Urinary bladder (tissue), 4 donors: ENCODE measurements around the gene TTLL1. TPM values are rescaled to one million over a fixed set of nuclear protein-coding genes. Genes with fewer than 3 reads are reported as not detected.
"Not testable (repeated sequence)": the region's sequence is repeated elsewhere in the genome, so short reads cannot be mapped to it uniquely, and the experiment has no call there.

Experiments
- DNase-seq: peaks from one replicate; pipeline ENCODE4 v3.0.0-alpha.2; 2015; ENCODE audit errors: extremely low spot score
- H3K27ac ChIP-seq: one replicate; pipeline ENCODE4 v1.5.1; 2013; ENCODE audit warnings: low read depth, mild to moderate bottlenecking, moderate library complexity
- H3K36me3 ChIP-seq: one replicate; pipeline ENCODE4 v1.6.1; 2013; ENCODE audit warnings: mild to moderate bottlenecking, moderate library complexity; ENCODE audit not compliant: insufficient read depth
- H3K4me1 ChIP-seq: one replicate; pipeline ENCODE4 v1.6.1; 2013; ENCODE audit warnings: mild to moderate bottlenecking, moderate library complexity; ENCODE audit not compliant: insufficient read depth
- H3K4me3 ChIP-seq: one replicate; pipeline ENCODE4 v1.5.1; 2013; ENCODE audit warnings: low read depth, low read length
- whole genome bisulfite sequencing: extraction: QIAGEN DNeasy Blood & Tissue Kit; methylation state at CpG from one replicate; pipeline ENCODE4 v1.1.7; 2013; 5-methylcytosine and 5-hydroxymethylcytosine counted together
- polyA plus RNA-seq: library from polyadenylated mRNA; stranded (reverse); fragments of 200-250 nt; gene quantifications from one replicate; pipeline ENCODE4 v1.2.3, GENCODE V29; 2013
- total RNA-seq: library from RNA; depleted of rRNA; stranded (reverse); fragments of >200 nt; gene quantifications from one replicate; pipeline ENCODE4 v1.2.3, GENCODE V29; 2014
- donor health status: healthy with polysubstance abuse.
- donor health status: healthy.

TTLL1 gene
- total and polyA plus RNA-seq, 2 donors = 7.6 to 8.9 TPM

DNA sequence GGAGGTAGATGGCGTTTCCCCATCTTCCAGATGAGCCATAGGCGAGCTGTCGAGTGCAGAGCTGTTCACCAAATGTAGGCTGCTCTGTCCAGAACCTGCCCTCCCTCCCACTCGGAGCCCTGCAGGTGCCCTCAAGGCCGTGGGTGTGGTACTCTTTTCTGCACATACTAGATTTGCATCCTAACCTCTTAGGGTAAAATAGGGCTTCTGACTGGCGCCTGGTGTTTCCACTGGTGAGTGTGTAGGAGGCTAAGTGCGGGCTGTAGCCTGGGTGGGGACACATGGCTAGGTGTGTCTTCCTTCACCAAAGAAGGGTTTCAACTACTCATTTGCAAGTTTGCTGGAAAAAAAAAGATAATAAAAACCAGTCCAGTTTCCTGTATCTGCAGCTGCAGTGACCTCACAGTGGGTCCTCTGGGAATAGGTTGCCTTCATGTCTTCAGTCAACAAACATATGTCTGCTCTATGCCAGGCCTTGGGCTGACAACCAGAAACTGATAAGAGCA, 29.8 kb upstream of the TTLL1 start:
- peaks cover 3% of the 10 kb centered on the region for H3K4me1 ChIP-seq
- no peak overlapping the region for H3K4me3 ChIP-seq
- H3K27ac ChIP-seq = no peak overlapping the region
- no peak for DNase-seq
- H3K36me3 ChIP-seq = no peaks in the 10 kb centered on the region
- WGBS = 73% methylated on average over 7 of the region's 7 CpGs

DNA sequence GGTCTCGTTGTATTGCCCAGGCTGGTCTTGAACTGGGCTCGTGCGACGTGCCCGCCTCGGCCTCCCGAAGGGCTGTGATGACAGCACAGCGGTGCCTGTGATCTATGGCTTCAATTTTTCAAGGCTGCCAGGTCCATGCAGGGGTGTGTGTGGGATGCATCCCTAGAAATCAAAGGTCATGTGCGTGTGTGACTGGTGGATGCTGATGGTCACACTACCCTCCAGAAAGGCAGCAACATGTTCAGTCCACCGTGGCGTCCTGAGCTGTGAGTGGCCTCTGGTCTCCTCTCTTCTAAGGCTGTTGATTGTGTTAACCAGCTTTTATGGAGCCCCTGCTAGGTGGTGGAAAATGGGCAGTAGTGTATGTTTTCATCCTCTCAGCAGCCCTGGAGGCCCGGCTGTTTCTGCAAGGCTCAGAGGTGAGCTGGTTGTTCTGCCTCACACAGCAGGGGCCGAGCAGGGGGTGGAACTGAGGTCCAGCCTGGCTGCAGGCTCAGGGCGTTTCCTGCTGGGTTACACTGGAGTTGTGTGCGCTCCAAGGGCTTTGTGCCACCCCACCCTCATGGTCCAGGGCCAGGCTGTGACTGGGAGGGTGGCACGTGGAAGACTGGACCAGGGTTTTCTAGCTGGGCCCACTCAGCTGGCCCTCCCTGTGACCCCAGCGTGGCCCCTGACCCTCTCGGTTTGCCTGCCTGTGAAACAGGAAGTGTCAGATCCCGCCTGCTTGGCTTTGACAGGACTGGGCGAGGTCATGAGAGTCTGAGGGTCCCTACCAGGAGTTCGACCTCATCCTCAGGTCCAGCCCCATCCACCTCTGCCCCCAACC, 29.0 kb upstream of the TTLL1 start:
- 69% methylated on average over 21 of the region's 21 CpGs for WGBS
- no peak overlapping the region for H3K27ac ChIP-seq
- peaks cover 3% of the 10 kb centered on the region for H3K4me1 ChIP-seq
- H3K36me3 ChIP-seq = no peaks in the 10 kb centered on the region
- no peak overlapping the region for H3K4me3 ChIP-seq
- DNase-seq = no peak

DNA sequence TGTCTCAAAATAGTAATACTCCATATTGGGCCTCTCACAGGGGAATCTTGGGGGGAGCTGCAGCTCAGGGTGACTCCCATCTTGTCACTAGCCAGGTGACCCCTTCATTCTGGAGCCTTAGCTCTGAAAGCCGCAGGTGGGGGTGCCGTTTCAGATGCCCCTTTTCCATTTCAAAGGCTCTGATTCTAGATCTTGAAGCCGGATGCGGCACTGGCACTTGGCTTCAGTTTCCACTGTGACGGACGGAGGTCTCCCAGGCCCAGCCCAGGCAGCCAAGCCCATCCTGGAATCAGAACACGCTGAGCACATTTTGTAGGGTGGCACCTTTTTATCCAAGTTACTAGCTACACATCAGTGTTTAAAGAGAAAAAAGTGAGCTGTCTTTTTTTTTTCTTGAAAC, 27.7 kb upstream of the TTLL1 start:
- 85% methylated on average over 7 of the region's 7 CpGs for WGBS
- Histone ChIP-seq H3K27ac (no peak overlapping the region), H3K4me3 (no peak overlapping the region), H3K36me3 (no peaks in the 10 kb centered on the region), H3K4me1 (peaks cover 3% of the 10 kb centered on the region)
- DNase-seq = no peak

DNA sequence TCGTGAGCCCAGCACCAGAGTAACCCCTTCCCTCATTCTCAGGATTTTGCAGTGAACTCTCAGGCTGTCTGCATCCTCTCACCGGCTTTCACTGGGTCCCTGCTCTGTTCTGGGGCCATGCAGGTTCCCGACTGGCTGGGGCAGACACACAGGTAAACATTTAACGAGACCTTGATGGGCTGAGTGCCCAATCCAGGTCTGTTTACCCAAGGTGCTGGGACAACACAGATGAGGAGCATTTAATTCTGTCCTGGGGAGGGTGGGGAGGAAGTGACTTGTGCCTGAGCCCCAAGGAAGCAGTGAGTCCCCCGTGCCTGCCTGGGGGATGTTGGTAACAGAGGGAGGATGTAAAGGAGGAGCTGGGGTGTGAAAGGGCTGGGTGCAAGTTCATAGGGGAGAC, 25.8 kb upstream of the TTLL1 start:
- Histone ChIP-seq H3K4me1 (peaks cover 6% of the 10 kb centered on the region), H3K36me3 (no peaks in the 10 kb centered on the region), H3K4me3 (no peak overlapping the region), H3K27ac (no peak overlapping the region)
- peak; percentile 59 for DNase-seq
- WGBS = 32% methylated on average over 5 of the region's 5 CpGs

DNA sequence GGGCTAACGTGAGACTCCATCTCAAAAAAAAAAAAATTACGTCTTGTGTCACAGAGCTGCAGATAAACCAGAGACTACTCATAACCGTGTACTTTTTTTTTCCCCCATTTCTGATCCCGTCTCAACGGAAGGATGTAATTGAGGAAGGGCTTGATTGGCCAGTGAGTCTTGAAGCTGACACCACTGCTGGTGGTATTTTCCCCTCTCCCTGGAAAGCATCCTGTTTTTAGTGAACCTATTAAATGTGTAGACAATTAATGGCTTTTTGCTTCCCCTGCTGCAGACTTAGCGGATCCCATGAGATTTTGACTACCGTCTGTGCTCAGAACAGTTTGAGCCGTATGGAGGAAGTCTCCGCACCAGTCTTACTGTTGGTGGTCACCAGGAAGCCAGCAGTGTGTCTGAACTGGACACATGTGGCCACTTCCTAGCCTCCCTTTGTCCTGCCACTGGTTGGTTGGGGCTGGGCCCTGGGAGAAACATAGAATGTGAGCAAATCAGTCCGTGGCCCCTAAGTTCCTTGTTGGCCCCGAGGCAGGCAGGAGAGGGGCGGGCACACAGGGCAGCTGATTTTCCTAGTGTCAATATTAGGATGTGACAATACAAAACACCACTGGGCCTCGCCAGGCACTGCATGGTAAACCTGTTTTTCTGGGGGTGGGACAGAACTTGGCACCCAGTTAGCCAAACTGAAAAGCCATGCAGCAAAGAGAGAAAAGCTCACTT, 24.5 kb upstream of the TTLL1 start:
- Histone ChIP-seq H3K36me3 (no peaks in the 10 kb centered on the region), H3K4me1 (peaks cover 6% of the 10 kb centered on the region), H3K4me3 (no peak overlapping the region), H3K27ac (no peak overlapping the region)
- WGBS = 45% methylated on average over 13 of the region's 13 CpGs
- no peak for DNase-seq

DNA sequence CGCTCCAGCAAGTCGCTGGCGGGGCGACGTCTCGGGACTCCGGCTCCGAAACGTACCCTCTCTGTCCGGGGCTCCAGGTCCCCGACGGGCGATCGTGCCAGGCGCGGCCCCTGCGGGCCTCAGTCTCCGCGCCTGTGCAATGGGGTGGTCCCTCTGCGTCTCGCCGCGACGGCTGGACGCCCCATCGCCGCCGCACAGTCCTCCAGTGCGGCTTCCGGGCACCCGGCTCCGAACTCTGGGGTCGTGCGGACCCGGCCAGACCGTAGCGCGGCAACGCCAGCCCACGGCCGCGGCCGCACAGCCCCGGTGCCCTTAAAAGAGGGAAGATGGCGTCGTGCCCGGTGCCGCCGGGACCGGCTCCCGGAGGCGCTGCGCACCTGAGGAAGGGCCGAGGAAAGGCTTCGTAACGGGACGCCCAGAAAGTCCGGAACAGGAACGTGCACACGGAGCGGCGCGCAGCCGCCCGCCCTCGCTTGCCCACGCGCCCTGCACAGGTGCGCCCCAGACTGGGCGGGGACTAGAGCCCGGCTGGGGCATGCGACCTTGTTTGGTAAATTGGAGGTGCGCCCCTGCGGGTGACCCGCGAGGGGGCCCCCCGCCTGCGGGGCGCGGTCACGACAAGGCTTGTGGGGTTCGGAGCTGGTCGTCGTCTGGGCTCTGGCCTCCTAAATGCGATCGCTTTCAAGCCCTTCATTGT, 21.9 kb upstream of the TTLL1 start:
- WGBS = 2% methylated on average over 86 of the region's 86 CpGs
- DNase-seq = no peak
- Histone ChIP-seq H3K36me3 (no peaks in the 10 kb centered on the region), H3K27ac (no peak overlapping the region), H3K4me3 (peak overlapping the region; percentile 51), H3K4me1 (peaks cover 3% of the 10 kb centered on the region)

DNA sequence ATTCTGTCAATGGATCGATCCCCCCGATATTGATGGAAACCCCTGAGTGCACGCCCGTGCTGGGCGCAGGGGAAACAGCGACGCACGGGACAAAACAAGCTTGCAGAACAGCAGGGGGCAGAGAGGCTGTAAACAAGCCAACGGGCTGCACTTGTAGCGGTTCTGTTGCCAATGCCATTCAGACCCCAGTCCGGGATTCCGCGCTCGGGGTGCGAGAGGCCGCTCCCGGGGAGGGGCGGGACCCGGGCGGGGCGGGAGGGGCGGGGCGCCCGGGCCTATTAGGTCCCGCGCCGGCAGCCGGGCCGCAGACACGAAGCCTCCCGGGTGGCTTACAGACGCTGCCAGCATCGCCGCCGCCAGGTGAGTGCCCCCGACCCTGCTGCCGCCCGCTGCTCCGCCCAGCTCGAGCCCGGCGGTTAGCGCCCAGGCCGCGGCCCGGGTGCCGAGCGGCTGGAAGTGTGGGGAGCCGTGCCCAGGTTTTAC, 21.3 kb upstream of the TTLL1 start, which contains the start of gene BIK:
Gene BIK, plus strand, starts transcription at position 307 of the 483 bp plus-strand sequence. CDS start 13,273 bp downstream, outside the sequence.
- H3K4me3 ChIP-seq = peak within 1 kb of the TSS; percentile 51
- H3K36me3 ChIP-seq = no peaks in the 10 kb centered on the region
- no peak for DNase-seq
- under 1% methylated on average over 49 of the region's 49 CpGs for WGBS
- peaks cover 3% of the 10 kb centered on the region for H3K4me1 ChIP-seq
- no peak within 1 kb of the TSS for H3K27ac ChIP-seq

DNA sequence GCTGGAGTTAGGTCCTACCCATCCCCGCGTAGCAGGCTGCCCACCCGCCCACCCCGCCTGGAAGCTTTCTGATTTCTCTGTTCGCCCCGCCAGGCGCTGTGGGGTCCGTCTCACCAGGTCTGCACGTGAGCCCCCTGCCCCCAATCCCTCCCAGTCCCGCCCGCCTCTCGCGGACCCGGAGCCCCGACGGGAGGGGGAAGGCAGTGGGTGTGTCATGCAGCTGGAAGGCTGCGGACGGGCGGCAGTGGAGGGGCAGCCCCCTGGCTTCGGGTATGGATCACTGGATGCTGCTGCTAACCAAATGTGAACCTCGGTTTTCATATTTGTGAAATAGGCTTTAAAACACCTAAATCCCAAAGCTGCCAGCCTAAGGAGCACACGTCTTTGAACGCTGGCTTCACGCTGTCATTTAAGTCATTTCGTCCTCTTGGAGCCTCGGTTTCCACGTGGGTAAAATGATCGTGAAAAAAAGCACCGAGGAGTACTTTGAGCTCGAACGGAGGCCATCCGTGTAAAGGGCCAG, 20.8 kb upstream of the TTLL1 start:
- Histone ChIP-seq H3K4me3 (peak overlapping the region; percentile 51), H3K36me3 (no peaks in the 10 kb centered on the region), H3K4me1 (peaks cover 3% of the 10 kb centered on the region), H3K27ac (no peak overlapping the region)
- WGBS = 3% methylated on average over 32 of the region's 32 CpGs
- DNase-seq = no peak

DNA sequence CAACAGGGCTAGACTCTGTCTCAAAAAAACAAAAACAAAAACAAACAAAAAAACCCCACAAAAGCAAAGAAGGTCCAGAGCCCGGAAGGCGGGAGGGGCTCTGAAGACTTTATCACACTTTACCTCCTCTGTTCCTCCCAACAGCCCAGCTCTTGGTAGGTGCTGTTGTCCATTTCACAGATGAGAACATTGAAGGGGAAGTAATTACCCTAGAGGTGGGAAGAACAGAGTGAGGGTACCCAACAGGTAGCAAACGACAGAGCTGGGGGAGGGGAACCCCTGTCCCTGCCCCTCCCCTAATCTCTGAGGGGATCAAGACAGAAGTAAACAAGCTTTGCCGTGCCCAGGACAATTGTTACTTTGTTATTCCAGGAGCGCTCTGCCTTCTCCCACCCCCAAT, 20.3 kb upstream of the TTLL1 start:
- H3K4me1 ChIP-seq = peaks cover 3% of the 10 kb centered on the region
- H3K27ac ChIP-seq = no peak overlapping the region
- no peak for DNase-seq
- WGBS = 33% methylated on average over 5 of the region's 5 CpGs
- no peak overlapping the region for H3K4me3 ChIP-seq
- no peaks in the 10 kb centered on the region for H3K36me3 ChIP-seq

DNA sequence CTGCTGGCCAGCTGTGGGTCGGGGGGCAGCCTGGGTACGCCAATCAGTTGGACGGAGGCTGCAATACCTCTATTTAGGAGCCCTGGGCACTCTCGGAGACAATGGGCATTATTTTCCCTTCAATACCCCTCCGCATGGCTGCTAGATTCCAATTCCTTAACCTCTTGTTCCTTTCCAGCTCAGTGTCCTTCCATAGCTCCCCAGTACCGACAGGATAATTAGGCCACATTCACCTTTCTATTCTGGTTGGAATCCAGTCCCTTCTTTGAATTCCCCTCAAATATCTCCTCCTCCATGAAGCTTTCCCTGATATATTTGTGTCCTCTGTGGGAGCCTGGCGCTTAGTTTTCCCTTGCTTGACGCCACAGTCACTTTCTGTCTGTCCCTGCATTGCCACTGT, 17.1 kb upstream of the TTLL1 start:
- Histone ChIP-seq H3K4me1 (peaks cover 3% of the 10 kb centered on the region), H3K36me3 (no peaks in the 10 kb centered on the region), H3K4me3 (no peak overlapping the region), H3K27ac (no peak overlapping the region)
- WGBS = 90% methylated on average over 8 of the region's 8 CpGs
- DNase-seq = no peak

DNA sequence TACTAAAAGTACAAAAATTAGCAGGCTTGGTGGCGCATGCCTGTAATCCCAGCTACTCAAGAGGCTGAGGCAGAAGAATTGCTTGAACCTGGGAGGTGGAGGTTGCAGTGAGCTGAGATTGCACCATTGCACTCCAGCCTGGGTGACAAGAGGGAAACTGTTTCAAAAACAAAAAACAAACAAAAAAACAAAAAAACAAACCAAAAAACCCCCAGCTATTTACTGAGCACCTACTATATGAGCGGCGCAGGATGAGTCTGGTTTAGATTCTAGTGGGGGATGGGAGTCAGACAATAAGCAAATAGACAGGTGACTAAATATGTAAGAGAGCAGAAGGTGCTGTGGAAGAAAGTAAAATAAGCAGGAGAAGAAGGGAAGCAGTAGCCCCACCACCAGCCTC, 15.8 kb upstream of the TTLL1 start:
- WGBS = 98% methylated on average over 3 of the region's 3 CpGs
- not testable (repeated sequence) for DNase-seq, H3K4me3 ChIP-seq, H3K36me3 ChIP-seq, H3K27ac ChIP-seq, H3K4me1 ChIP-seq

DNA sequence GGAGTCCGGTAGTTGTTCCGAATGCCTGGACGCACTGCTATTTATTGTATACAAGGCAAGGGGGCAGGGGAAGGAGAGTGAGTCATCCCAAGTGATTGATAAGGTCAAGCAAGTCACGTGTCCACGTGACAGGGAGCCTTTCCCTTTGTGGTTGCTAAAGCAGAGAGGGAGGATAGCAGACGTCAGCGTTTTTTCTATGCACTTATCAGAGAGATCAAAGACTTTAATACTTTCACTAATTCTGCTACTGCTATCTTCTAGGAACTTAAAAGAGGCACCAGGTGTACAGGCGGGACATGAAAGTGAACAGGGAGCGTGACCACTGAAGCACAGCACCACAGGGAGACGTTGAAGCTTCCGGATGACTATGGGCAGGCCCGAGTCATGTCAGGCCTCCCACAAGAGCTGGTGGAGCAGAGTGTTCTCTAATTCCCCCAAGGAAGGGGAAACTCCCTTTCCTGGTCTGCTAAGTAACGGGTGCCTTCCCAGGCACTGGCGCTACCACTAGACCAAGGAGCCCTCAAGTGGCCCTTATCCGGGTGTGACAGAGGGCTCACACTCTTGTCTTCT, 14.9 kb upstream of the TTLL1 start:
- not testable (repeated sequence) for H3K4me1 ChIP-seq, H3K4me3 ChIP-seq, DNase-seq, H3K27ac ChIP-seq, H3K36me3 ChIP-seq
- 50% methylated on average over 15 of the region's 15 CpGs for WGBS

DNA sequence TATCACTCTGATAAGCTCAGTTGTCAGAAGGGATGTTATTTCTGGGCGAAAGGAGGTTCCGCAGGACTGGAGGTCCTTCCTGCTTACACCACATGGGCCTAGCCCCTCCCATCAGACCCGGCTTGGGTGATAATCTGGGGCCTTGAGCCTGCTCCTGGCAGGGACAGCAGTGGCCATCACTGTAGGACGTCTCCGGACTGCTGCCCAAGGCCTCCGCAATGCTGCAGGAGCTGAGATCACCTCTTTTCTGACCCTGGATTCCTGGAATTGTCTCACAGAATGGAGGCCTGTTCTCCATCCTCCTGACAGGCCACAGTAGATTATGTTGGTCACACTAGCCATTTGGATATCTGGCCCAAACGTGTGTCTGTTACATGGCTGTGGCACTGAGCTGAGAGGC, 12.1 kb upstream of the TTLL1 start:
- Histone ChIP-seq H3K27ac (no peak overlapping the region), H3K4me3 (no peak overlapping the region), H3K36me3 (no peaks in the 10 kb centered on the region), H3K4me1 (no peaks in the 10 kb centered on the region)
- WGBS = 54% methylated on average over 7 of the region's 7 CpGs
- no peak for DNase-seq
